GM12891 (cell line): Measurements from ENCODE around the gene IL36A.

Experiments
- DNase-seq: peaks from one replicate; pipeline ENCODE4 v3.0.0; 2011; ENCODE audit warnings: low spot score; ENCODE audit not compliant: insufficient read length
- FAIRE-seq: peaks from 2 replicates; lab custom pipeline; 2011; peaks lifted over from hg19 to GRCh38; lab: Jason Lieb, UNC
- PAX5 ChIP-seq: IDR thresholded peaks from 2 replicates; pipeline ENCODE4 v1.6.1; 2011; ENCODE audit warnings: low read length, moderate library complexity, mild to moderate bottlenecking; ENCODE audit not compliant: insufficient read depth, severe bottlenecking
- POLR2A ChIP-seq: IDR thresholded peaks from 2 replicates; pipeline ENCODE4 v1.6.1; 2011; ENCODE audit warnings: low read depth, low read length, control low read depth
- POLR2AphosphoS5 ChIP-seq: IDR thresholded peaks from 2 replicates; pipeline ENCODE4 v1.6.1; 2011; ENCODE audit warnings: low read depth, low read length, control low read depth
- POU2F2 ChIP-seq: IDR thresholded peaks from 2 replicates; pipeline ENCODE4 v1.6.1; 2011; ENCODE audit warnings: low read depth, mild to moderate bottlenecking, control low read depth, low read length, moderate library complexity
- SPI1 ChIP-seq: IDR thresholded peaks from 2 replicates; pipeline ENCODE4 v1.6.1; 2011; ENCODE audit warnings: low read depth, low read length, control low read depth
- TAF1 ChIP-seq: IDR thresholded peaks from 2 replicates; pipeline ENCODE4 v1.6.1; 2011; ENCODE audit warnings: low read depth, low read length, control low read depth

The IL36A gene

DNA sequence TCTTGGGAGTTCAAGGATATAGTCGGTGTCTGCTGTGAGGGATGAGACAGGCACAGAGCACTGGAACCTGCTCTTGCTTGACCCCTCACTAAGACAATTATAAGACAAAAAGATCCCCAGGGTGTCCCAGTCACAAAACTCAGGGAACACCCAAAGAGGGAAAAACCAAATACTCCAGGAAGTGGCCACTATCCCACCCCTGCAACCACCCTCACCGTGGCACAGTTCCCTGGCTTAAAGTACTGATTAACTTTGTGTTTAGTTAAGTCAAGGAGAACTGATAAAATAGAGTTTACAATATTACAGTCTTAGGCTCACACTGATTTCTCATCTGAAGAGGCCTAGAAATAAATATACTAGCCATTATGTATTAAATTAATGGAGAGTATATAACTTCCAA, 33.9 kb downstream of the IL36A start:
- TF ChIP-seq POLR2AphosphoS5 (no peak), PAX5 (no peak), SPI1 (no peak), POU2F2 (no peak), TAF1 (no peak), POLR2A (no peak)
- DNase-seq, result no peak
- no peak for FAIRE-seq

GRCh38 chr2:113039719-113040118, 34.5 kb downstream of the IL36A start:
- TF ChIP-seq POU2F2 (no peak), PAX5 (no peak), POLR2A (no peak), TAF1 (no peak), SPI1 (no peak), POLR2AphosphoS5 (no peak)
- FAIRE-seq (no peak), DNase-seq (no peak)

- TF ChIP-seq PAX5, result no peak
- TF ChIP-seq SPI1, result no peak
- no peak for TF ChIP-seq POLR2AphosphoS5
- TF ChIP-seq POLR2A, result no peak
- no peak for TF ChIP-seq POU2F2
- TF ChIP-seq TAF1, result no peak
- FAIRE-seq (no peak), DNase-seq (no peak)
Observed at GRCh38 chr2:113041871-113042270, 36.6 kb downstream of the IL36A start.

- no peak for TF ChIP-seq SPI1
- no peak for TF ChIP-seq POU2F2
- TF ChIP-seq POLR2A, result no peak
- TF ChIP-seq POLR2AphosphoS5, result no peak
- no peak for TF ChIP-seq TAF1
- DNase-seq (no peak), FAIRE-seq (no peak)
Observed at GRCh38 chr2:113046465-113046864, 41.2 kb downstream of the IL36A start.

DNA sequence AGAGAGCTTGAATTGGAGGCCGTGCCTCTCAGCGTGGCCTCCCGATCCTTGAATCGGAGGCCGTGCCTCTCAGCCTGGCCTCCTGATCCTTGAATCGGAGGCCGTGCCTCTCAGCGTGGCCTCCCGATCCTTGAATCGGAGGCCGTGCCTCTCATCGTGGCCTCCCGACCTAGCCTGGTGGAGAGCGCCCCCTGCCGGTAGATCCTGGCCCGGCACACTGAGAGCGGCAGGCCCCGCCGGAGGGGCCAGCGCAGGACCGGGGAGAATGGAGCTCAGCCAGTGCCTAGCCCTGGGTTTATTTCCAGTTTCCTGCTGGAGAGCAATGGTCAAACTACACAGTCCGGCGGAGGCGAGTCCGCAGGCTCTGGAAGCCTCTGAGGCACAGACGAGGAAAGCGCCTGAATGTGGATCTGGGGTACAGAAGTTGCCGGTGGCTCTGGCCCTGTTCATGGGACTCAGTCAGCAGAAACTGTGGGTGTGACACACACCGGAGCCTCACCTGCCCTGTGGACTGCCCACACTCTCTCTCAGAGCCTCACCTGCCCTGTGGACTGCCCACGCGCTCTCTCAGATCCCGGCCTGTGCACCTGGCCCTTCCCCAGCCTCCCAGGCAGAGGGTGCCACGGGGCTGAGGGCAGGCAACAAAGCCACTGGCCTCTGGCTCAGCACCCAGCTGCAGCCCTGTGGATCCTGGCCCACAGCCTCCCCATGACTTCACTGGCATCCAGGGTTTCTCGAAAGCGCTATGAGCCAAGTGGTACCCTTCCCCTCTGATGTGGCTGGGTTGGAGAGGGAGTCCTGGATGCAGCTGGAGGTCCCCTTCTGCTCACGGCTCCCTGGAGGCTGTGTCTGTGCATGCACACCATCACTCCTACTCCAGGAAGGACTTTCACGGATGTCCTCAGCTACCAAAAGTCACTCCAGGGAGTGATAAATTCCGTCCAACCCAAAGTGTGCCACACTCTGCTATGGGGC, 45.9 kb downstream of the IL36A start:
- no peak for DNase-seq
- TF ChIP-seq POLR2A, result no peak
- no peak for TF ChIP-seq PAX5
- TF ChIP-seq POU2F2, result no peak
- TF ChIP-seq SPI1, result no peak
- TF ChIP-seq TAF1, result no peak
- TF ChIP-seq POLR2AphosphoS5, result no peak
- FAIRE-seq, result no peak

- TF ChIP-seq POLR2A (no peak), PAX5 (no peak), SPI1 (no peak), TAF1 (no peak), POU2F2 (no peak), POLR2AphosphoS5 (no peak)
- DNase-seq (no peak), FAIRE-seq (no peak)
Observed at GRCh38 chr2:113052396-113052917, 47.2 kb downstream of the IL36A start, which contains the start of gene IL36B. Gene IL36B, minus strand, starts transcription at chr2:113052867.

DNA sequence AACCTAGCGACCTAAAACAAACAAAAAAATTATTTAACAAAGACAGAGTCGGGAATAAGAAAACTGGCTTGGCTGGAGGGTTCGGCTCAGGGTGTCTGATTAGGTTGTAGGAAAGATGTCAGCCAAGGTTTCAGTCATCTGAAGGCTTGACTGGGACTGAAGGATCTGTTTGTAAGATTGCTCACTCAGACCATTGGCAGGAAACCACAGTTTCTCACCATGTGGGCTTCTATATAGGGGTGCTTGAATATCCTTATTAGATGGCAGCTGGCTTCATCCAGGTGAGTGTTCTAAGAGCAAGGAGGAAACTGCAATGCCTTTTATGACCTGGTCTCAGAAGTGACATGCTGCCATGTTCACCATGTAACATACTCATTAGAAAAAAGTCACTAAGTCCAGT, 48.4 kb downstream of the IL36A start:
- TF ChIP-seq POLR2AphosphoS5 (no peak), POLR2A (no peak), TAF1 (no peak), PAX5 (no peak), POU2F2 (no peak), SPI1 (no peak)
- FAIRE-seq (no peak), DNase-seq (no peak)

GRCh38 chr2:113054066-113054465, 48.8 kb downstream of the IL36A start:
- no peak for DNase-seq
- no peak for TF ChIP-seq PAX5
- TF ChIP-seq POLR2A, result no peak
- no peak for TF ChIP-seq POU2F2
- TF ChIP-seq SPI1, result no peak
- TF ChIP-seq POLR2AphosphoS5, result no peak
- TF ChIP-seq TAF1, result no peak
- FAIRE-seq, result no peak

GRCh38 chr2:113056521-113056920, 51.3 kb downstream of the IL36A start:
- FAIRE-seq (no peak), DNase-seq (no peak)
- TF ChIP-seq TAF1 (no peak), POU2F2 (no peak), SPI1 (no peak), POLR2A (no peak), POLR2AphosphoS5 (no peak), PAX5 (no peak)
